Uterus (tissue), 4 donors: ENCODE data around the gene SCNN1B. TPM values are rescaled to one million over a fixed set of nuclear protein-coding genes. Genes with fewer than 3 reads are reported as not detected.
"Not testable (repeated sequence)": the region's sequence is repeated elsewhere in the genome, so short reads cannot be mapped to it uniquely, and the experiment has no call there.

ENCODE experiments used
- DNase-seq, 2 donors: peaks; one replicate each; pipeline ENCODE4 v3.0.0-alpha.2; 2019 to 2020
- H3K27ac ChIP-seq, 2 donors: fragments of 200-600 bp; sonication (generic); 1 replicate in 1 of 2; 2 replicates in 1 of 2; pipeline ENCODE4 v1.5.1; 2016 to 2018
- H3K27me3 ChIP-seq, 2 donors: fragments of 200-600 bp; sonication (generic); one replicate each; pipeline ENCODE4 v1.5.1; 2018 to 2019; ENCODE audit warnings: control low read depth in 1 of 2
- H3K36me3 ChIP-seq, 2 donors: fragments of 200-600 bp; sonication (generic); one replicate each; pipeline ENCODE4 v1.5.1; 2019; ENCODE audit warnings: control low read depth in 1 of 2
- H3K4me1 ChIP-seq, 2 donors: fragments of 200-600 bp; sonication (generic); one replicate each; pipeline ENCODE4 v1.5.1; 2018 to 2019; ENCODE audit warnings: control low read depth in 1 of 2
- H3K4me3 ChIP-seq, 2 donors: fragments of 200-600 bp; sonication (generic); 1 replicate in 1 of 2; 2 replicates in 1 of 2; pipeline ENCODE4 v1.5.1; 2018 to 2019; ENCODE audit warnings: mild to moderate bottlenecking in 1 of 2
- H3K9me3 ChIP-seq, 2 donors: fragments of 200-600 bp; sonication (generic); one replicate each; pipeline ENCODE4 v1.5.1; 2019; ENCODE audit warnings: control low read depth in 1 of 2
- CTCF ChIP-seq, 4 experiments: fragments of 200-600 bp in 2 of 4; fragments of 450-650 bp in 2 of 4; sonication (generic) in 2 of 4; IDR thresholded peaks; one replicate each; pipeline ENCODE4 v1.5.1; 2016 to 2019; ENCODE audit warnings: antibody characterized with exemption in 4 of 4, mild to moderate bottlenecking in 2 of 4, moderate library complexity in 1 of 4
- POLR2A ChIP-seq, 2 donors: fragments of 450-650 bp; IDR thresholded peaks; one replicate each; pipeline ENCODE4 v1.6.1; 2016; ENCODE audit warnings: antibody characterized with exemption in 2 of 2, mild to moderate bottlenecking in 1 of 2, moderate library complexity in 1 of 2
- intact Hi-C: fragments of 100-400 bp; cut with DNase I; formaldehyde crosslinking; loops from one replicate; pipeline ENCODE4 v1.15.1; 2023; ENCODE audit warnings: low total_unique reads
- total RNA-seq, 4 donors: library from RNA; depleted of rRNA in 3 of 4; stranded (reverse); fragments of >200 nt in 3 of 4; gene quantifications; one replicate each; pipeline versions ENCODE4 v1.1.0 to v1.2.4, GENCODE V29; 2014 to 2023
- donor health status: DM: yes; HTN: yes; CAD: no.

Gene SCNN1B
- total RNA-seq, 4 donors from 2014 or later: 0.14 to 9.6 (median 1.9) TPM

GRCh38 chr16:23357761-23358290, 55.7 kb downstream of the SCNN1B start:
- DNase-seq: no peak
- H3K27me3 ChIP-seq: no peaks in the 10 kb centered on the region
- H3K27ac ChIP-seq: no peak overlapping the region
- H3K36me3 ChIP-seq: no peaks in the 10 kb centered on the region
- H3K9me3 ChIP-seq: no peaks in the 10 kb centered on the region
- TF ChIP-seq POLR2A (IDR thresholded peaks at IDR 0.05) (no peak), CTCF (IDR thresholded peaks at IDR 0.05) (no peak)
- no peak overlapping the region for H3K4me3 ChIP-seq
- H3K4me1 ChIP-seq: peaks cover 0 to 3% of the 10 kb centered on the region in 2 donors
- intact Hi-C loops: no loop called here

GRCh38 chr16:23359092-23359760, 57.1 kb downstream of the SCNN1B start:
- Histone ChIP-seq H3K36me3 (no peaks in the 10 kb centered on the region), H3K9me3 (no peaks in the 10 kb centered on the region), H3K27me3 (no peaks in the 10 kb centered on the region), H3K27ac (no peak overlapping the region), H3K4me3 (no peak overlapping the region), H3K4me1 (peaks cover 0 to 6% of the 10 kb centered on the region in 2 donors)
- no peak for DNase-seq
- intact Hi-C loops: no loop called here
- TF ChIP-seq CTCF (IDR thresholded peaks at IDR 0.05) (no peak), POLR2A (IDR thresholded peaks at IDR 0.05) (no peak)

GRCh38 chr16:23362460-23363317, 60.6 kb downstream of the SCNN1B start:
- intact Hi-C loops: no loop called here
- Histone ChIP-seq H3K4me1 (peaks cover 0 to 6% of the 10 kb centered on the region in 2 donors), H3K9me3 (no peaks in the 10 kb centered on the region), H3K4me3 (no peak overlapping the region), H3K27ac (peak overlapping the region; percentile 31 to 75), H3K27me3 (no peaks in the 10 kb centered on the region), H3K36me3 (no peaks in the 10 kb centered on the region)
- peak; percentile 18 to 64 for DNase-seq
- TF ChIP-seq POLR2A (IDR thresholded peaks at IDR 0.05): no peak
- no peak for TF ChIP-seq CTCF (IDR thresholded peaks at IDR 0.05)

- peak overlapping the region in 1 of 2 donors; percentile 67 for H3K27ac ChIP-seq
- H3K4me1 ChIP-seq: peaks cover 0 to 6% of the 10 kb centered on the region in 2 donors
- intact Hi-C loops: no loop called here
- H3K4me3 ChIP-seq: no peak overlapping the region
- TF ChIP-seq CTCF (IDR thresholded peaks at IDR 0.05): no peak
- TF ChIP-seq POLR2A (IDR thresholded peaks at IDR 0.05): peak in 1 of 2 donors; percentile 10
- DNase-seq: no peak
- no peaks in the 10 kb centered on the region for H3K9me3 ChIP-seq
- H3K36me3 ChIP-seq: no peaks in the 10 kb centered on the region
- H3K27me3 ChIP-seq: no peaks in the 10 kb centered on the region
Observed at GRCh38 chr16:23365602-23366240, 63.6 kb downstream of the SCNN1B start.

- DNase-seq, H3K36me3 ChIP-seq, H3K27me3 ChIP-seq, H3K9me3 ChIP-seq, H3K4me3 ChIP-seq, intact Hi-C loops, H3K4me1 ChIP-seq: not testable (repeated sequence)
- H3K27ac ChIP-seq: peak overlapping the region in 1 of 2 donors; percentile 67
Observed at GRCh38 chr16:23366341-23366740, 64.2 kb downstream of the SCNN1B start.
